ENCODE data around the gene ATAD3A.
"Not testable (repeated sequence)": the region's sequence is repeated elsewhere in the genome, so short reads cannot be mapped to it uniquely, and the experiment has no call there.

GRCh38 chr1:1484976-1485750 lies 26.8 kb upstream of the ATAD3A start:
- TF ChIP-seq, protein P1, sequence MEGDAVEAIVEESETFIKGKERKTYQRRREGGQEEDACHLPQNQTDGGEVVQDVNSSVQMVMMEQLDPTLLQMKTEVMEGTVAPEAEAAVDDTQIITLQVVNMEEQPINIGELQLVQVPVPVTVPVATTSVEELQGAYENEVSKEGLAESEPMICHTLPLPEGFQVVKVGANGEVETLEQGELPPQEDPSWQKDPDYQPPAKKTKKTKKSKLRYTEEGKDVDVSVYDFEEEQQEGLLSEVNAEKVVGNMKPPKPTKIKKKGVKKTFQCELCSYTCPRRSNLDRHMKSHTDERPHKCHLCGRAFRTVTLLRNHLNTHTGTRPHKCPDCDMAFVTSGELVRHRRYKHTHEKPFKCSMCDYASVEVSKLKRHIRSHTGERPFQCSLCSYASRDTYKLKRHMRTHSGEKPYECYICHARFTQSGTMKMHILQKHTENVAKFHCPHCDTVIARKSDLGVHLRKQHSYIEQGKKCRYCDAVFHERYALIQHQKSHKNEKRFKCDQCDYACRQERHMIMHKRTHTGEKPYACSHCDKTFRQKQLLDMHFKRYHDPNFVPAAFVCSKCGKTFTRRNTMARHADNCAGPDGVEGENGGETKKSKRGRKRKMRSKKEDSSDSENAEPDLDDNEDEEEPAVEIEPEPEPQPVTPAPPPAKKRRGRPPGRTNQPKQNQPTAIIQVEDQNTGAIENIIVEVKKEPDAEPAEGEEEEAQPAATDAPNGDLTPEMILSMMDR (IDR thresholded peaks at IDR 0.05): not testable (repeated sequence)
- TF ChIP-seq POLR2A (IDR thresholded peaks at IDR 0.05); POLR2AphosphoS5 (IDR thresholded peaks at IDR 0.05; ENCODE audit: insufficient read depth in 1 of 2, low read depth in 1 of 2): not testable (repeated sequence)

All from vagina (tissue), 2 donors.